ENCODE data around the gene TDO2. TPM values are rescaled to one million over a fixed set of nuclear protein-coding genes. Genes with fewer than 3 reads are reported as not detected.
"Not testable (repeated sequence)": the region's sequence is repeated elsewhere in the genome, so short reads cannot be mapped to it uniquely, and the experiment has no call there.

TDO2 gene
- total RNA-seq, 1 donor from 2014 or later, result 3.0 TPM

DNA sequence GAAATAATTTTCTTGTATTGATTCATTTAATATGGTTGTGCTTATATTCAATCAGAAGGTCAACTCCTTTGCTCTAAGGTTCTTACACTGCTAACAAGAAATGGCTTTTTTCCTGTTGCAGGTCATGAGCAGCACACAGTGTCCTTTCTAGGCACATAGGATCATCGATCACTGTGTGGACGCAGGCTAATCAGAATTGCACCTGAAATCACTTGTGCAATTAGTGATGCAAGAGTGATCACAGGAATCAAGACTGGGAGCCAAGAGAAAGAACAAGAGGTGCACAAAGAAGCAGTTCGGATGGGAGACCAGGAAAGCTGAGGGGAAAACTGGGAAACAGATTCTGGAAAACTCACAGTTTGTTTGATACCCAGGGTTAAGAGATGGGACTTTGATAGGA, 21.1 kb downstream of the TDO2 start:
- no peak overlapping the region for H3K27ac ChIP-seq
- ATAC-seq, result no peak
- no peak for TF ChIP-seq CTCF (IDR thresholded peaks at IDR 0.05)
- H3K9me3 ChIP-seq, result no peaks in the 10 kb centered on the region
- DNase-seq, result no peak
- H3K27me3 ChIP-seq, result no peaks in the 10 kb centered on the region
- H3K36me3 ChIP-seq, result peaks cover 38% of the 10 kb centered on the region
- no peak overlapping the region for H3K4me3 ChIP-seq
- intact Hi-C loops (cut with DNase I), result no loop called here
- no peaks in the 10 kb centered on the region for H3K4me1 ChIP-seq

- H3K4me1 ChIP-seq, result no peaks in the 10 kb centered on the region
- no peaks in the 10 kb centered on the region for H3K27me3 ChIP-seq
- no peaks in the 10 kb centered on the region for H3K9me3 ChIP-seq
- intact Hi-C loops (cut with DNase I), result no loop called here
- H3K4me3 ChIP-seq, result no peak overlapping the region
- H3K36me3 ChIP-seq, result peaks cover 35% of the 10 kb centered on the region
- DNase-seq (no peak), ATAC-seq (peak; percentile 50)
- H3K27ac ChIP-seq, result no peak overlapping the region
- TF ChIP-seq CTCF (IDR thresholded peaks at IDR 0.05), result no peak
Measured at GRCh38 chr4:155929833-155930232, 26.3 kb downstream of the TDO2 start.

GRCh38 chr4:155930330-155930729, 26.8 kb downstream of the TDO2 start:
- TF ChIP-seq CTCF (IDR thresholded peaks at IDR 0.05), result no peak
- H3K4me1 ChIP-seq, result no peaks in the 10 kb centered on the region
- ATAC-seq (no peak), DNase-seq (no peak)
- H3K9me3 ChIP-seq, result no peaks in the 10 kb centered on the region
- H3K27me3 ChIP-seq, result no peaks in the 10 kb centered on the region
- H3K4me3 ChIP-seq, result no peak overlapping the region
- no peak overlapping the region for H3K27ac ChIP-seq
- peaks cover 30% of the 10 kb centered on the region for H3K36me3 ChIP-seq
- intact Hi-C loops (cut with DNase I), result no loop called here

DNA sequence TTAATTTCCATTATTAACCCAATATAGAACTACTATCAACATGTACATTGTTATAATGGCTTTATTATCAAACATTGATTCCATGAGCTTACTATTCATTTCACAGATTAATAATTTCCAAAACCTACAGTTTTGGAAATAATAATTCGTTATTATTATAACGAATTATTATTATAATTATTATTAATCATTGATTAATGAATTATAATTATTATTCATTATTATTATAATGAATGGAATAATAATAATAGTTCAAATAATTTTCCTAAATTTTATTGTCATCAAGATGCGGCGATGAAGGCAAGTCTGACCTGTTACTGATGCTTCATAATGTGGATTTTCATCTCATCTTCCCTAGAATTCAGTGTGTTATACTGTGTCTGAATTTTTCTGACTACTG, 28.1 kb downstream of the TDO2 start:
- intact Hi-C loops (cut with DNase I), result no loop called here
- Histone ChIP-seq H3K4me1 (no peaks in the 10 kb centered on the region), H3K36me3 (peaks cover 23% of the 10 kb centered on the region), H3K4me3 (no peak overlapping the region), H3K9me3 (no peaks in the 10 kb centered on the region), H3K27me3 (no peaks in the 10 kb centered on the region), H3K27ac (no peak overlapping the region)
- DNase-seq (no peak), ATAC-seq (no peak)
- no peak for TF ChIP-seq CTCF (IDR thresholded peaks at IDR 0.05)

GRCh38 chr4:155934634-155935033, 31.1 kb downstream of the TDO2 start:
- H3K4me1 ChIP-seq; H3K27ac ChIP-seq; H3K9me3 ChIP-seq; H3K27me3 ChIP-seq; ATAC-seq; H3K4me3 ChIP-seq; intact Hi-C loops (cut with DNase I); DNase-seq: not testable (repeated sequence)
- H3K36me3 ChIP-seq, result peaks cover 20% of the 10 kb centered on the region

DNA sequence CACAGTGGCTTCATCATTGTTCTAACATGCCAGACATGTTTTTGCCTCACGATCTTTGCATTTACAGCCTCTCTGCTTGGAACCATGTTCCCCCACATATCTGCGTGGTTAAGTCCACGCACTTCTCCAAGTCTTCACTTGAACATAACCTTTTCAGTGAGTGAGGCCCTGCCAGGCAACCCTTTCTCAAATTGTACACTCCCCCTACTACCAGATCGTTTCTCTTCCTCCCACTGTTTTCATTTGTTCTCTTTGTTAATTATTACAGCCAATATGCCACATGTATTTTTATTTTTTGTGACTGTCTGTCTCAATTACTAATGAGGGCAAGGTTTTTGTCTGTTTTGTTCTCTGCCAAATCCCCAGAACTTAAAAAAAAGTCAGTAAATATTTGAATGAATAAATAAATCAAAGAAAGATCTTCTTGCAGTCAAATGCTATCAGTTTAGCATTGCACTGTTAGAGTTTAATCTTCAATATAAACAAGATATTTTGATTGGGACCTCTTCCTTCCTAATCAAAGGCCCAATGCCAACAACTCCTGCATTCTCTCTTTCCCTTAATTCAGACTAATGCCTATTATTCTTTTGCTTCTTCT, 32.0 kb downstream of the TDO2 start:
- no peak for ATAC-seq
- TF ChIP-seq CTCF (IDR thresholded peaks at IDR 0.05), result no peak
- Histone ChIP-seq H3K27me3 (no peaks in the 10 kb centered on the region), H3K27ac (no peak overlapping the region), H3K4me1 (no peaks in the 10 kb centered on the region), H3K36me3 (peaks cover 25% of the 10 kb centered on the region), H3K4me3 (no peak overlapping the region), H3K9me3 (no peaks in the 10 kb centered on the region)
- intact Hi-C loops (cut with DNase I), result no loop called here
- no peak for DNase-seq
